SU-DHL-6 (cell line): ENCODE measurements around the gene MOV10L1.

Experiments
- EZH2phosphoT487 ChIP-seq: fragments of 200-600 bp; sonication (generic), shearing (Covaris generic); conservative IDR thresholded peaks from 2 replicates; pipeline ENCODE4 v1.6.1; 2018; ENCODE audit warnings: mild to moderate bottlenecking, antibody characterized with exemption, low read length, moderate library complexity, mixed read lengths
- TF ChIP-seq, protein P1 (sequence below): fragments of 200-600 bp; sonication (generic); IDR thresholded peaks from one replicate; pipeline ENCODE4 v1.5.1; 2017; ENCODE audit warnings: antibody characterized with exemption, mild to moderate bottlenecking, low read length, moderate library complexity; ENCODE audit not compliant: insufficient read depth, poor library complexity, severe bottlenecking

- TF ChIP-seq EZH2phosphoT487, result no peak
- TF ChIP-seq, protein P1, sequence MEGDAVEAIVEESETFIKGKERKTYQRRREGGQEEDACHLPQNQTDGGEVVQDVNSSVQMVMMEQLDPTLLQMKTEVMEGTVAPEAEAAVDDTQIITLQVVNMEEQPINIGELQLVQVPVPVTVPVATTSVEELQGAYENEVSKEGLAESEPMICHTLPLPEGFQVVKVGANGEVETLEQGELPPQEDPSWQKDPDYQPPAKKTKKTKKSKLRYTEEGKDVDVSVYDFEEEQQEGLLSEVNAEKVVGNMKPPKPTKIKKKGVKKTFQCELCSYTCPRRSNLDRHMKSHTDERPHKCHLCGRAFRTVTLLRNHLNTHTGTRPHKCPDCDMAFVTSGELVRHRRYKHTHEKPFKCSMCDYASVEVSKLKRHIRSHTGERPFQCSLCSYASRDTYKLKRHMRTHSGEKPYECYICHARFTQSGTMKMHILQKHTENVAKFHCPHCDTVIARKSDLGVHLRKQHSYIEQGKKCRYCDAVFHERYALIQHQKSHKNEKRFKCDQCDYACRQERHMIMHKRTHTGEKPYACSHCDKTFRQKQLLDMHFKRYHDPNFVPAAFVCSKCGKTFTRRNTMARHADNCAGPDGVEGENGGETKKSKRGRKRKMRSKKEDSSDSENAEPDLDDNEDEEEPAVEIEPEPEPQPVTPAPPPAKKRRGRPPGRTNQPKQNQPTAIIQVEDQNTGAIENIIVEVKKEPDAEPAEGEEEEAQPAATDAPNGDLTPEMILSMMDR, result no peak
Observed at GRCh38 chr22:50153056-50153755, 63.4 kb downstream of the MOV10L1 start.
